Chondrocyte (in vitro differentiated cells): ENCODE results near the gene MSL2. TPM values are rescaled to one million over a fixed set of nuclear protein-coding genes. Genes with fewer than 3 reads are reported as not detected.
"Not testable (repeated sequence)": the region's sequence is repeated elsewhere in the genome, so short reads cannot be mapped to it uniquely, and the experiment has no call there.

Source experiments
- DNase-seq: peaks from one replicate; pipeline ENCODE4 v3.0.0; 2021; ENCODE audit warnings: mixed read lengths, low spot score
- H3K27ac Mint-ChIP-seq: one replicate; pipeline ENCODE4 v1.8.0; 2021; ENCODE audit warnings: mild to moderate bottlenecking, moderate library complexity, mixed read lengths; ENCODE audit not compliant: unreplicated experiment
- H3K27me3 Mint-ChIP-seq: 2 replicates; pipeline ENCODE4 v1.8.0; 2021; ENCODE audit warnings: low read depth, mixed read lengths
- H3K36me3 Mint-ChIP-seq: 2 replicates; pipeline ENCODE4 v1.8.0; 2021; ENCODE audit warnings: low read depth, mixed read lengths
- H3K4me1 Mint-ChIP-seq: 2 replicates; pipeline ENCODE4 v1.8.0; 2021; ENCODE audit warnings: low read depth, mild to moderate bottlenecking, mixed read lengths
- H3K4me3 Mint-ChIP-seq: one replicate; pipeline ENCODE4 v1.8.0; 2021; ENCODE audit warnings: mild to moderate bottlenecking, moderate library complexity, mixed read lengths; ENCODE audit not compliant: unreplicated experiment
- H3K9me3 Mint-ChIP-seq: 2 replicates; pipeline ENCODE4 v1.8.0; 2021; ENCODE audit warnings: low read depth, mixed read lengths
- total RNA-seq: library from RNA; stranded (reverse); gene quantifications from 3 replicates; pipeline ENCODE4 v1.2.1, GENCODE V29; 2021
- TF ChIP-seq, protein P1 (sequence below): fragments of 200-600 bp; sonication (generic); IDR thresholded peaks from 2 replicates; pipeline ENCODE4 v1.5.0; 2021; ENCODE audit warnings: antibody characterized with exemption, mild to moderate bottlenecking, moderate library complexity

MSL2 gene
- total RNA-seq, 1 donor from 2014 or later = 21.1 TPM

DNA sequence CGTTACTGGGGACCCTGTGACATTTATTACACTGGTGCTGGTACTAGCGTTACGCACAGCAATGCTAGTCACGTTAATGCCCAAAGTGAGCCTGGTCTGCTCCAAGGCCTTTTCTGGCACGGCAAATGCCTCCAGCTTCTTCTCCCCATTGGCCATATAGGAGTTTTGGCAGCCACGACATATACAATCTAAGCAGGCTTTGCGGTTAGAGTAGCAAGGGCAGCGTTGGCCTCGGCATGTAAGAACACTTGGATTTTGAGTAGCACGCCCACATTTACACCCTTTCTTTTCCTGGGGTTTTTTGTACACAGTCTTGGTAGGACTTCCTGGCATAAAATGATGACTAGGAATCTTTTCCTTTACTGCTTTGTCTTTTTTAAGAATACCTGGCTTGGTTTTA lies 44.9 kb downstream of the MSL2 start:
- Mint-ChIP-seq H3K4me1 (peaks cover 46% of the 10 kb centered on the region), H3K27ac (peak overlapping the region; percentile 15), H3K4me3 (no peak overlapping the region), H3K9me3 (no peaks in the 10 kb centered on the region), H3K36me3 (peaks cover 4% of the 10 kb centered on the region), H3K27me3 (no peaks in the 10 kb centered on the region)
- DNase-seq = no peak
- TF ChIP-seq, protein P1, sequence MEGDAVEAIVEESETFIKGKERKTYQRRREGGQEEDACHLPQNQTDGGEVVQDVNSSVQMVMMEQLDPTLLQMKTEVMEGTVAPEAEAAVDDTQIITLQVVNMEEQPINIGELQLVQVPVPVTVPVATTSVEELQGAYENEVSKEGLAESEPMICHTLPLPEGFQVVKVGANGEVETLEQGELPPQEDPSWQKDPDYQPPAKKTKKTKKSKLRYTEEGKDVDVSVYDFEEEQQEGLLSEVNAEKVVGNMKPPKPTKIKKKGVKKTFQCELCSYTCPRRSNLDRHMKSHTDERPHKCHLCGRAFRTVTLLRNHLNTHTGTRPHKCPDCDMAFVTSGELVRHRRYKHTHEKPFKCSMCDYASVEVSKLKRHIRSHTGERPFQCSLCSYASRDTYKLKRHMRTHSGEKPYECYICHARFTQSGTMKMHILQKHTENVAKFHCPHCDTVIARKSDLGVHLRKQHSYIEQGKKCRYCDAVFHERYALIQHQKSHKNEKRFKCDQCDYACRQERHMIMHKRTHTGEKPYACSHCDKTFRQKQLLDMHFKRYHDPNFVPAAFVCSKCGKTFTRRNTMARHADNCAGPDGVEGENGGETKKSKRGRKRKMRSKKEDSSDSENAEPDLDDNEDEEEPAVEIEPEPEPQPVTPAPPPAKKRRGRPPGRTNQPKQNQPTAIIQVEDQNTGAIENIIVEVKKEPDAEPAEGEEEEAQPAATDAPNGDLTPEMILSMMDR = no peak

- Mint-ChIP-seq H3K27ac (peak overlapping the region; percentile 71), H3K4me3 (no peak overlapping the region), H3K27me3 (no peaks in the 10 kb centered on the region), H3K9me3 (no peaks in the 10 kb centered on the region), H3K4me1 (peaks cover 37% of the 10 kb centered on the region), H3K36me3 (peaks cover 7% of the 10 kb centered on the region)
- TF ChIP-seq, protein P1 = no peak
- no peak for DNase-seq
Measured at GRCh38 chr3:136149667-136150066, 46.5 kb downstream of the MSL2 start.

DNA sequence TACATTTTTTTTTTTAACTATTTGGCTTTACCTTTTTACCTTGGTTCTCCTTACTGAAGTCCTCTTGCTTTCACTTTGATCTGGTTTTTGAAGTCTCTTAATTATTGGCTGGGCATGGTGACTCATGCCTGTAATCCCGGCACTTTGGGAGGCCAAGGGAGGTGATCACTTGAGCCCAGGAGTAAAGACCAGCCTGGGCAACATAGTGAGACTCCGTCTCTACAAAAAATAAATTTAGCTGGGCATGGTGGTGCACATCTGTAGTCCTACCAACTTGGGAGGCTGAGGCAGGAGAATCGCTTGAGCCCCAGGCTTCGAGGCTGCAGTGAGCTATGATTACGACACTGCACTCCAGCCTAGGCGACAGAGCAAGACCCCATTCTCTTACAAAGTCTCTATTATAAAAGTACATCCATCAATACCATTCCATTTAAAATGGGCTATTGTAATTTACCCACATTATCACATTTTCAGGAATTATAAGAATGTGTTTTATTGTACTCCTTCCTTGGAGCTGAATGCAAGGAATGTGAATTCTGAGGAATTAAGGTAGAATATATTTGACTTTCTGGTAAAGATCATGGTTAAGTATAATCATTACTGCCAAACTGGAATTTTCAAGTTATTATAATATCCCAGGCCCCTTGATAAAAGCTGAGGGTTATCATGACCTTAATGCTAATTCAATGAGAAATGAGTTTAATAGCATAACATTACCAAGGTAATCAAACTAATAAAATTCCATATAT lies 49.0 kb downstream of the MSL2 start:
- TF ChIP-seq, protein P1 = no peak
- Mint-ChIP-seq H3K27ac (no peak overlapping the region), H3K4me1 (peaks cover 30% of the 10 kb centered on the region), H3K4me3 (no peak overlapping the region), H3K9me3 (no peaks in the 10 kb centered on the region), H3K27me3 (no peaks in the 10 kb centered on the region), H3K36me3 (peaks cover 7% of the 10 kb centered on the region)
- no peak for DNase-seq

DNA sequence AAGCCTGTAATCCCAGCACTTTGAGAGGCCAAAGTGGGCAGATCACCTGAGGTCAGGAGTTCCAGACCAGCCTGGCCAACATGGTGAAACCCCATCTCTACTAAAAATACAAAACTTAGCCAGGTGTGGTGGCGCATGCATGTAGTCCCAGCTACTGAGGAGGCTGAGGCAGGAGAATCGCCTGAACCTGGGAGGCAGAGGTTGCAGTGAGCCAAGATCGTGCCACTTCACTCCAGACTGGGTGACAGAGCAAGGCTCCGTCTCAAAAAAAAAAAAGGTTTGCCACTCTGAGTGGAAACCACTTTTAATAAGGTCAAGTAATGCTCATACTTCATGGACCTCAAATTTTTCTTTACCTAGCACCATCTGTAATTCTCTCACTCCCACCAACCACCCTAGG lies 51.7 kb downstream of the MSL2 start:
- H3K4me3 Mint-ChIP-seq, DNase-seq, H3K36me3 Mint-ChIP-seq, H3K27me3 Mint-ChIP-seq, H3K9me3 Mint-ChIP-seq, H3K27ac Mint-ChIP-seq: not testable (repeated sequence)
- peaks cover 37% of the 10 kb centered on the region for H3K4me1 Mint-ChIP-seq

GRCh38 chr3:136142592-136142991 lies 53.5 kb downstream of the MSL2 start:
- Mint-ChIP-seq H3K27ac (peak overlapping the region; percentile 87), H3K4me3 (no peak overlapping the region), H3K36me3 (peaks cover 5% of the 10 kb centered on the region), H3K27me3 (no peaks in the 10 kb centered on the region), H3K9me3 (no peaks in the 10 kb centered on the region), H3K4me1 (peaks cover 31% of the 10 kb centered on the region)
- TF ChIP-seq, protein P1 = no peak
- DNase-seq = no peak

- H3K4me3 Mint-ChIP-seq = no peak overlapping the region
- H3K4me1 Mint-ChIP-seq = peaks cover 26% of the 10 kb centered on the region
- no peak for DNase-seq
- no peaks in the 10 kb centered on the region for H3K27me3 Mint-ChIP-seq
- peaks cover 5% of the 10 kb centered on the region for H3K36me3 Mint-ChIP-seq
- peak overlapping the region; percentile 87 for H3K27ac Mint-ChIP-seq
- no peaks in the 10 kb centered on the region for H3K9me3 Mint-ChIP-seq
- TF ChIP-seq, protein P1 = no peak
Measured at GRCh38 chr3:136141891-136142290, 54.2 kb downstream of the MSL2 start.
